IPS DF 19.7 (cell line): ENCODE results near the gene CCDC187.

Experiments used
- DNase-seq: peaks from one replicate; pipeline ENCODE4 v3.0.0-alpha.2; 2013; ENCODE audit warnings: low read depth, low spot score

CCDC187 gene

GRCh38 chr9:136339173-136339957 lies 35.5 kb upstream of the CCDC187 start:
- no peak for DNase-seq

- DNase-seq, result no peak
Measured at GRCh38 chr9:136338511-136338910, 34.6 kb upstream of the CCDC187 start.

DNA sequence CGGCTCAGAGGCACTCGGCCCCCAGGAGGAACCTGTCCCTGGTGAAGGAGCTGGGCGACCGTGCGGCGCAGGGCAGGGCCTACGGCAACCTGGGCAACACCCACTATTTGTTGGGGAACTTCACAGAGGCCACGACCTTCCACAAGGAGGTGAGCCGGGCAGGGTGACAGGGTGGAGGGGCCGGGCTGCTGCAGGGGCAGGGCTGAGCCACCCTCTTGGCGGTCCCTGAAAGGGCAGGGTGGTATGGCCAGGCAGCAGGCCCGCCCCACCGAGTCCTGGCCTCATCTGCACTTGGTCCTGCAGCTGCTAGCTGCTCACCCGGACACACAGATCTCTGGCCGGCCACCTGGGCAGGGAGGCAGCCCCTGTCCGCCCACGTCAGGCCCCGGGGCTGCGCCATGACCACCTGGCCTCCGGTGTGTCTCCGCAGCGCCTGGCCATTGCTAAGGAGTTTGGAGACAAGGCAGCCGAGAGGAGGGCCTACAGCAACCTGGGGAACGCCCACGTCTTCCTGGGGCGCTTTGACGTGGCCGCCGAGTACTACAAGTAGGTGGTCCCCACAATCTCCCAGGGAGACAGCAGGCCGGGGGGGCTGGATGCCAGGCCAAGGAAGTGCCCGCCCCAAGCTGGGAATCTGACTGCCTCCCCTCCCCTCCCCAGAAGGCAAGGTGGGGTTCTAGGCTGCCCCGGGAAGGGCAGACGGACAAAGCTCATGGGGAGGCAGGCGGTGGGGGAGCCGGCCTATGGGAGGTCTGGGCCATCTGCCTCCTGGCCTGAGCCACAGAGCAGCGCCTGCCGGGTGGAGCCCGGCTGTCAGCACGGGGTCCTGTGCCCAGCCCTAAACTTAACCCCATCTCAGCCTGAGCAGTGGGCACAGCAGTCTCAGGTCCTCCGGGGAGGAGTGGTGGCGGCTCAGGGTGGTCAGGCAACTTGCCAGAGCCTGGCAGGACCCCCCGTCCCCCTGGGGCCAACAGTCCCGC lies 33.8 kb upstream of the CCDC187 start:
- DNase-seq, result no peak

DNA sequence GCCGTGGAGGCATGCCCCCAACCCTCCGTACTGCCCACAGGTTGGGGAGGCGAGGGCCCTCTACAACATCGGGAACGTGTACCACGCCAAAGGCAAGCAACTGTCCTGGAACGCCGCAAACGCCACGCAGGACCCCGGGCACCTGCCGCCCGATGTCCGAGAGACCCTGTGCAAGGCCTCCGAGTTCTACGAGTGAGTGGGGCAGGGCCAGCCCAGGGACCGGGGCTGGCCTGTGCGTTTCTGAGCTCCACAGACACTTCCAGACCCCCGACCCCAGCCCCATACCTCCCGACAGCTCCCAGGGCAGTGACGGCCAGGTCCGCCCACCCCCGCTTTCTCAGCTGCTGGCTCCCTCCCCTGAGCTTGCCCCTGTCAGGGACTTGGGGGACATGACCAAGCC lies 33.0 kb upstream of the CCDC187 start:
- DNase-seq, result no peak

DNA sequence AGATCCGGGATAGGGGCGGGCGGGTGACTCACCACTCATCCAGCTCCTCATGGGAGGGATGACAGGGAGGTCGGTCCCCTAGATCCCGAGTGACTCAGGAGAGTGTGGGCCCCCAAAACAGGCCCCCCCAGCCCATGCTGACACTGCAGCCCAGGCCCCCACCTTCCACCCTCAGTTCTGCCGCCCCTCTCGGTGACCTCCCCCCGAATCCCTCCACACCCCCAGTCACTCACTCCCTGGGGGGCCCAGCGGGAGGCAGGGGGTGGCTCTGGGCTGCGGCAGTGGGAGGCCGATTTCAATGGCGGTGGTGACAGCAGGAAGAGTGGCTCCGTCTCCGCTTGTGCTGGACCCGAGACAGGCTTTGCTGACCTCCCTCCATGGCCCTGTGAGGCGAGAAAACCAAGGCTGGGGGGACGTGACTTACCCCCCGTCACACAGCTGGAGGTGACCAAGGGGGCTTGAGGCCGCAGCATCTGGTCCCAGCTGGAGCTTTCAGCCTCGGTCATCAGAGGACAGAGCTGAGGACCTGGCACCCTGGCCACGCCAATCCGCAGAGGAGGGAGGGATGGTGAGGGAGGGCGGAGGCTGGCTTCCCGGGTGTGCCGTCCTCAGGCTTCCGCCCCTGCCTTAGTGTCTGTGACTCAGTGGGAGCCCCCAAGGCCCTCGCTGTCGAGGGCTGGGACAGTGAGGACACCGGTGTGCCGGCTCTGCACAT lies 32.4 kb upstream of the CCDC187 start:
- no peak for DNase-seq

GRCh38 chr9:136335296-136336155 lies 31.6 kb upstream of the CCDC187 start:
- no peak for DNase-seq

DNA sequence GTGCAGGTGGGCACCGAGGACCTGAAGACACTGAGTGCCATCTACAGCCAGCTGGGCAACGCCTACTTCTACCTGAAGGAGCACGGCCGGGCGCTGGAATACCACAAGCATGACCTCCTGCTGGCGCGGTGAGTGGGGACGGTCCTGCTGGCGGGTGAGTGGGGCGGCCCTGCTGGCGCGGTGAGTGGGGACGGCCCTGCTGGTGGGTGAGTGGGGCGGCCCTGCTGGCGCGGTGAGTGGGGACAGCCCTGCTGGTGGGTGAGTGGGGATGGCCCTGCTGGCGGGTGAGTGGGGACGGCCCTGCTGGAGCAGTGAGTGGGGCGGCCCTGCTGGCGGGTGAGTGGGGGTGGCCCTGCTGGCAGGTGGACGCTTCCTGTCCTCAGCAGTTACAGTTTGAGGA lies 30.6 kb upstream of the CCDC187 start:
- no peak for DNase-seq

DNA sequence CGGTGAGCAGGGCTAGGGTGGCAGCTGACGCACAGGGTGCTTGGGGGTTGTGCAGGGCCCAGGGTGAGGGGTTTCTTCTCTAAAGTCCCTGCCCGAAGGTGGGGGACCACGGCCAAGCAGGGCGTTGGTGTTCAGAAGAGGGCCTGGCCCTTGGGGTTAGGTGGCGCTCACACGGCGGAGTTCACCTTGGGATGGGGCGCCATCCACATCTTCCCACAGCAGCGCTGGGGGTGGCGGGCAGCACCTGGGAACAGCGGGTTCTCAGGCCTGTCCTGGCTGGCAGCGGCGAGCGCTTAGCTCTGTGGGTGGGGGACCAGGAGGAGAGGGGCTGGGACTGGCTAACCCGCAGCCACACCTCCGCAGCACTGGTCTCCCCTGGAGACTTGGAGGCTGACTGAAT lies 29.6 kb upstream of the CCDC187 start:
- no peak for DNase-seq

- DNase-seq, result no peak
Measured at GRCh38 chr9:136333045-136333444, 29.2 kb upstream of the CCDC187 start.

GRCh38 chr9:136332482-136332983 lies 28.6 kb upstream of the CCDC187 start:
- DNase-seq, result no peak

- DNase-seq, result no peak
Measured at GRCh38 chr9:136331556-136332481, 27.9 kb upstream of the CCDC187 start.

- DNase-seq, result no peak
Measured at GRCh38 chr9:136331030-136331429, 27.1 kb upstream of the CCDC187 start.

GRCh38 chr9:136330406-136330990 lies 26.6 kb upstream of the CCDC187 start:
- DNase-seq, result no peak

GRCh38 chr9:136329636-136330405 lies 25.9 kb upstream of the CCDC187 start:
- no peak for DNase-seq

DNA sequence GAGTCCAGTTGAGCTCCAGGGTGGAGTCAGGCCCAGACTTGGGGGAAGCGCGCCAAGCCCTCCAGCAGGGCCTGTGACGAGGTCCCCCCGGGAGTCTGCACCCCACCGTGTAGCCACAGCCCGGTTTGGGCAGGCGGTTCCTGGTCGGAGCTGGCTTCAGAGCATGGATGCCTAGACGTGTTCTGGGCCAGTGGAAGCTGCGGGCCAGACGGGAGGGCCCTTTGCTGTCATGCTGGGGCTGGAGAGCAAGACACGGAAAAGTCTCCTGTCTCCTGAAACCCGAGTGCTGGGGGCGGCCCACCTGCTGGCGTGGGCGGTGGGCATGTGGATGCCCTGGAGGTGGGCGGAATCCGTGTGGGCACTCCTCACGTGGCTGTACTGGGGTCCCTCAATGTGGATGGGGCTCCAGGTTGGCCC lies 25.3 kb upstream of the CCDC187 start:
- DNase-seq, result no peak

DNA sequence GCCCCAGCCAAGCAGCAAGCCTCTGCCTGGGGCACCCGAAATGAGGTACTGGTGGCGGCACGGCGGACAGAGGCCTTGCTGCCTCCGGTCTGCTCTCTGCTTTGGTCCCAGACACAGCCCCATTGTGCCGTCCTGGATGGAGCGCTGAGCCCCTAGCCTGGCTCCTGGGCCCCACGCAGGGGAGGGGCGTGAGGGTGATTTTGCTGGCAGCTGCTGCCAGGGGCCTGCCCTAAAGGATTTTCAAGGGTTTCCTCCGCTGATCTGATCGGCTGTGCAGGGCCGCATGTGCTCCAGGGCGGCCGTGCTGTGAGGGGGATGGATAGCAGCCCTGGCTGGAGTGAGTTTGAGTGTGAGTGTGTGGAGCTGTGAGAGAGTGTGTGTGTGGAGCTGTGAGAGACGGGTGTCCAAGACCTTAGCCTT lies 24.7 kb upstream of the CCDC187 start:
- no peak for DNase-seq

GRCh38 chr9:136328011-136328621 lies 24.2 kb upstream of the CCDC187 start:
- no peak for DNase-seq
